SH-SY5Y (cell line): Measurements from ENCODE around the gene MYO10.

ENCODE experiments used
- GATA2 ChIP-seq: IDR thresholded peaks from 2 replicates; pipeline ENCODE4 v1.6.1; 2011; ENCODE audit warnings: mild to moderate bottlenecking, low read depth, low read length
- GATA3 ChIP-seq: IDR thresholded peaks from 2 replicates; pipeline ENCODE4 v1.6.1; 2011; ENCODE audit warnings: low read depth, mild to moderate bottlenecking, low read length, moderate library complexity

- no peak for TF ChIP-seq GATA3
- no peak for TF ChIP-seq GATA2
These were observed 66.0 kb downstream of the MYO10 start for GRCh38 chr5:16869821-16870796.
